ENCODE results near the gene LARP4B. TPM values are rescaled to one million over a fixed set of nuclear protein-coding genes. Genes with fewer than 3 reads are reported as not detected.

Gene LARP4B
- total and polyA plus RNA-seq, 2 experiments from 2014 or later, result 18.3 to 52.3 TPM

DNA sequence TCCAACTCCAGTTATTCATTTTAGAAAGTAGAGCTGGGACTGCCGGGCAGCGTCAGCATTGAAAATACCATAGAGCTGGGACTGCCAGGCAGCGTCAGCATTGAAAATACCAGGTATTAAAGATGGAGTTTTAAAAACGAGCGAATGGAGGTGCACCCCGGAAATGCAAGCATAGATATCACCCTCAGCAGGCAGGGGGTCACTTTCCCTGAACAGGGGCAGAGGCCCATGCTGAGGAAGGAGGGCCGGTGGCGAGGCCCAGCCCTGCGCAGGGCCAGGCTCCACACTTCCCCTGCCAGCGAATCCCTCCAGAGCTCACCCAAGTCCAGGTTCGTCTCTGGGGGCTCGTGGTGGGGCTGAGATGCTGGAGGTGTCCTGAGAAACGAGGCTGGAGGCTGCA is 157.3 kb downstream of the LARP4B start:
- Mint-ChIP-seq H3K27me3 (ENCODE audit: insufficient read depth, low read depth, poor library complexity) (peaks cover 25% of the 10 kb centered on the region), H3K27ac (no peak overlapping the region), H3K9me3 (peaks cover 7% of the 10 kb centered on the region; the same call in 2 of the 3 replicates), H3K4me1 (peaks cover 2% of the 10 kb centered on the region; the same call in 1 of the 3 replicates), H3K4me3 (no peak overlapping the region), H3K36me3 (ENCODE audit: low read depth) (no peaks in the 10 kb centered on the region)
- no peak overlapping the region for H3K4me2 ChIP-seq
- no peaks in the 10 kb centered on the region for H3F3A ChIP-seq (replicated peaks; ENCODE audit: low read depth)
- no peak for DNase-seq (ENCODE audit: low spot score)
- no peaks in the 10 kb centered on the region for H3K9me2 ChIP-seq (ENCODE audit: insufficient read depth)
- TF ChIP-seq STAT1 (IDR thresholded peaks at IDR 0.05; ENCODE audit: unreplicated experiment), result no peak
- TF ChIP-seq EZH2 (IDR thresholded peaks at IDR 0.05; ENCODE audit: low read depth, unreplicated experiment), result no peak
- TF ChIP-seq ZNF331 (CRISPR knock-in tag; IDR thresholded peaks at IDR 0.05; ENCODE audit: low read depth), result no peak
- no peak for TF ChIP-seq POLR2AphosphoS5 (IDR thresholded peaks at IDR 0.05; ENCODE audit: low read depth)
- TF ChIP-seq, protein P1, sequence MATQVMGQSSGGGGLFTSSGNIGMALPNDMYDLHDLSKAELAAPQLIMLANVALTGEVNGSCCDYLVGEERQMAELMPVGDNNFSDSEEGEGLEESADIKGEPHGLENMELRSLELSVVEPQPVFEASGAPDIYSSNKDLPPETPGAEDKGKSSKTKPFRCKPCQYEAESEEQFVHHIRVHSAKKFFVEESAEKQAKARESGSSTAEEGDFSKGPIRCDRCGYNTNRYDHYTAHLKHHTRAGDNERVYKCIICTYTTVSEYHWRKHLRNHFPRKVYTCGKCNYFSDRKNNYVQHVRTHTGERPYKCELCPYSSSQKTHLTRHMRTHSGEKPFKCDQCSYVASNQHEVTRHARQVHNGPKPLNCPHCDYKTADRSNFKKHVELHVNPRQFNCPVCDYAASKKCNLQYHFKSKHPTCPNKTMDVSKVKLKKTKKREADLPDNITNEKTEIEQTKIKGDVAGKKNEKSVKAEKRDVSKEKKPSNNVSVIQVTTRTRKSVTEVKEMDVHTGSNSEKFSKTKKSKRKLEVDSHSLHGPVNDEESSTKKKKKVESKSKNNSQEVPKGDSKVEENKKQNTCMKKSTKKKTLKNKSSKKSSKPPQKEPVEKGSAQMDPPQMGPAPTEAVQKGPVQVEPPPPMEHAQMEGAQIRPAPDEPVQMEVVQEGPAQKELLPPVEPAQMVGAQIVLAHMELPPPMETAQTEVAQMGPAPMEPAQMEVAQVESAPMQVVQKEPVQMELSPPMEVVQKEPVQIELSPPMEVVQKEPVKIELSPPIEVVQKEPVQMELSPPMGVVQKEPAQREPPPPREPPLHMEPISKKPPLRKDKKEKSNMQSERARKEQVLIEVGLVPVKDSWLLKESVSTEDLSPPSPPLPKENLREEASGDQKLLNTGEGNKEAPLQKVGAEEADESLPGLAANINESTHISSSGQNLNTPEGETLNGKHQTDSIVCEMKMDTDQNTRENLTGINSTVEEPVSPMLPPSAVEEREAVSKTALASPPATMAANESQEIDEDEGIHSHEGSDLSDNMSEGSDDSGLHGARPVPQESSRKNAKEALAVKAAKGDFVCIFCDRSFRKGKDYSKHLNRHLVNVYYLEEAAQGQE (IDR thresholded peaks at IDR 0.05; ENCODE audit: unreplicated experiment), result no peak
- TF ChIP-seq, protein P2, sequence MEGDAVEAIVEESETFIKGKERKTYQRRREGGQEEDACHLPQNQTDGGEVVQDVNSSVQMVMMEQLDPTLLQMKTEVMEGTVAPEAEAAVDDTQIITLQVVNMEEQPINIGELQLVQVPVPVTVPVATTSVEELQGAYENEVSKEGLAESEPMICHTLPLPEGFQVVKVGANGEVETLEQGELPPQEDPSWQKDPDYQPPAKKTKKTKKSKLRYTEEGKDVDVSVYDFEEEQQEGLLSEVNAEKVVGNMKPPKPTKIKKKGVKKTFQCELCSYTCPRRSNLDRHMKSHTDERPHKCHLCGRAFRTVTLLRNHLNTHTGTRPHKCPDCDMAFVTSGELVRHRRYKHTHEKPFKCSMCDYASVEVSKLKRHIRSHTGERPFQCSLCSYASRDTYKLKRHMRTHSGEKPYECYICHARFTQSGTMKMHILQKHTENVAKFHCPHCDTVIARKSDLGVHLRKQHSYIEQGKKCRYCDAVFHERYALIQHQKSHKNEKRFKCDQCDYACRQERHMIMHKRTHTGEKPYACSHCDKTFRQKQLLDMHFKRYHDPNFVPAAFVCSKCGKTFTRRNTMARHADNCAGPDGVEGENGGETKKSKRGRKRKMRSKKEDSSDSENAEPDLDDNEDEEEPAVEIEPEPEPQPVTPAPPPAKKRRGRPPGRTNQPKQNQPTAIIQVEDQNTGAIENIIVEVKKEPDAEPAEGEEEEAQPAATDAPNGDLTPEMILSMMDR (conservative IDR thresholded peaks at IDR 0.05; ENCODE audit: low read depth in 2 of 2), result no peak
- TF ChIP-seq CREB1 (CRISPR knock-in tag; IDR thresholded peaks at IDR 0.05; ENCODE audit: low read depth), result no peak
- no peak for TF ChIP-seq ZNF114 (CRISPR knock-in tag; IDR thresholded peaks at IDR 0.05)
- TF ChIP-seq, protein P3, sequence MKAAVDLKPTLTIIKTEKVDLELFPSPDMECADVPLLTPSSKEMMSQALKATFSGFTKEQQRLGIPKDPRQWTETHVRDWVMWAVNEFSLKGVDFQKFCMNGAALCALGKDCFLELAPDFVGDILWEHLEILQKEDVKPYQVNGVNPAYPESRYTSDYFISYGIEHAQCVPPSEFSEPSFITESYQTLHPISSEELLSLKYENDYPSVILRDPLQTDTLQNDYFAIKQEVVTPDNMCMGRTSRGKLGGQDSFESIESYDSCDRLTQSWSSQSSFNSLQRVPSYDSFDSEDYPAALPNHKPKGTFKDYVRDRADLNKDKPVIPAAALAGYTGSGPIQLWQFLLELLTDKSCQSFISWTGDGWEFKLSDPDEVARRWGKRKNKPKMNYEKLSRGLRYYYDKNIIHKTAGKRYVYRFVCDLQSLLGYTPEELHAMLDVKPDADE (IDR thresholded peaks at IDR 0.05), result no peak
- H2AFZ ChIP-seq, result no peak overlapping the region
- no peak overlapping the region for H3K27ac ChIP-seq (ENCODE audit: low read depth)
- H3K4me1 ChIP-seq (ENCODE audit: insufficient read depth), result no peaks in the 10 kb centered on the region; the same call in 1 of the 2 replicates
- H3K36me3 ChIP-seq (ENCODE audit: insufficient read depth), result no peaks in the 10 kb centered on the region
- H3K27me3 ChIP-seq (ENCODE audit: insufficient read depth), result no peaks in the 10 kb centered on the region
- H3K79me2 ChIP-seq (replicated peaks; ENCODE audit: insufficient read depth), result no peaks in the 10 kb centered on the region
- ATAC-seq, result no peak
- no peaks in the 10 kb centered on the region for H4K20me1 ChIP-seq (replicated peaks; ENCODE audit: insufficient read depth)
- no peak overlapping the region for H3K4me3 ChIP-seq
